WTC11 (cell line): ENCODE results near the gene SVOP.

Source experiments
- CREB1 ChIP-seq: sonication (generic); formaldehyde crosslinking; IDR thresholded peaks from 2 replicates; pipeline ENCODE4 v1.8.0; 2023; ENCODE audit warnings: mild to moderate bottlenecking, missing genetic modification reagents
- FOXK1 ChIP-seq: sonication (generic); formaldehyde crosslinking; IDR thresholded peaks from 2 replicates; pipeline ENCODE4 v1.8.0; 2022; ENCODE audit warnings: mild to moderate bottlenecking, moderate library complexity, missing genetic modification reagents
- GABPB1 ChIP-seq: sonication (generic); formaldehyde crosslinking; IDR thresholded peaks from 2 replicates; pipeline ENCODE4 v1.8.1; 2023; ENCODE audit warnings: mild to moderate bottlenecking, missing genetic modification reagents
- MYBL2 ChIP-seq: sonication (generic); formaldehyde crosslinking; IDR thresholded peaks from 2 replicates; pipeline ENCODE4 v1.8.1; 2023; ENCODE audit warnings: mild to moderate bottlenecking, moderate library complexity, missing genetic modification reagents
- NFE2L1 ChIP-seq: sonication (generic); formaldehyde crosslinking; IDR thresholded peaks from 2 replicates; pipeline ENCODE4 v1.8.1; 2023; ENCODE audit warnings: missing genetic modification reagents
- SMAD3 ChIP-seq: sonication (generic); formaldehyde crosslinking; IDR thresholded peaks from 2 replicates; pipeline ENCODE4 v1.8.0; 2022; ENCODE audit warnings: missing genetic modification reagents, mild to moderate bottlenecking, borderline replicate concordance
- SOX15 ChIP-seq: fragments of 250-450 bp; sonication (Bioruptor Pico); IDR thresholded peaks from 2 replicates; pipeline ENCODE4 v1.9.0; 2021; ENCODE audit warnings: mild to moderate bottlenecking
- TEAD1 ChIP-seq: sonication (generic); formaldehyde crosslinking; IDR thresholded peaks from 2 replicates; pipeline ENCODE4 v1.8.0; 2022; ENCODE audit warnings: mild to moderate bottlenecking, missing genetic modification reagents
- USF2 ChIP-seq: sonication (generic); formaldehyde crosslinking; IDR thresholded peaks from 2 replicates; pipeline ENCODE4 v1.8.1; 2023; ENCODE audit warnings: mild to moderate bottlenecking, missing genetic modification reagents, moderate library complexity
- TF ChIP-seq, protein P1 (sequence below): fragments of 200-600 bp; IDR thresholded peaks from 2 replicates; pipeline ENCODE4 v1.8.0; 2022; ENCODE audit warnings: antibody characterized with exemption

- TF ChIP-seq GABPB1 (CRISPR knock-in tag) (no peak), SMAD3 (CRISPR knock-in tag) (no peak), TEAD1 (CRISPR knock-in tag) (no peak), MYBL2 (CRISPR knock-in tag) (no peak), CREB1 (CRISPR knock-in tag) (no peak), FOXK1 (no peak), USF2 (CRISPR knock-in tag) (no peak), NFE2L1 (CRISPR knock-in tag) (no peak), SOX15 (no peak)
- TF ChIP-seq, protein P1, sequence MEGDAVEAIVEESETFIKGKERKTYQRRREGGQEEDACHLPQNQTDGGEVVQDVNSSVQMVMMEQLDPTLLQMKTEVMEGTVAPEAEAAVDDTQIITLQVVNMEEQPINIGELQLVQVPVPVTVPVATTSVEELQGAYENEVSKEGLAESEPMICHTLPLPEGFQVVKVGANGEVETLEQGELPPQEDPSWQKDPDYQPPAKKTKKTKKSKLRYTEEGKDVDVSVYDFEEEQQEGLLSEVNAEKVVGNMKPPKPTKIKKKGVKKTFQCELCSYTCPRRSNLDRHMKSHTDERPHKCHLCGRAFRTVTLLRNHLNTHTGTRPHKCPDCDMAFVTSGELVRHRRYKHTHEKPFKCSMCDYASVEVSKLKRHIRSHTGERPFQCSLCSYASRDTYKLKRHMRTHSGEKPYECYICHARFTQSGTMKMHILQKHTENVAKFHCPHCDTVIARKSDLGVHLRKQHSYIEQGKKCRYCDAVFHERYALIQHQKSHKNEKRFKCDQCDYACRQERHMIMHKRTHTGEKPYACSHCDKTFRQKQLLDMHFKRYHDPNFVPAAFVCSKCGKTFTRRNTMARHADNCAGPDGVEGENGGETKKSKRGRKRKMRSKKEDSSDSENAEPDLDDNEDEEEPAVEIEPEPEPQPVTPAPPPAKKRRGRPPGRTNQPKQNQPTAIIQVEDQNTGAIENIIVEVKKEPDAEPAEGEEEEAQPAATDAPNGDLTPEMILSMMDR, result no peak
Observed at GRCh38 chr12:108921946-108922345, 98.9 kb downstream of the SVOP start.
